GM19351 (cell line): ENCODE data around the gene PSEN1.

ENCODE experiments used
- ATAC-seq: cut with Tn5 transposase; IDR thresholded peaks from one replicate; pipeline ENCODE4 v1.9.1; 2021; ENCODE audit warnings: mild to moderate bottlenecking, moderate library complexity; ENCODE audit not compliant: unreplicated experiment

PSEN1 gene

GRCh38 chr14:73264885-73265720 is 128.8 kb downstream of the PSEN1 start:
- no peak for ATAC-seq

DNA sequence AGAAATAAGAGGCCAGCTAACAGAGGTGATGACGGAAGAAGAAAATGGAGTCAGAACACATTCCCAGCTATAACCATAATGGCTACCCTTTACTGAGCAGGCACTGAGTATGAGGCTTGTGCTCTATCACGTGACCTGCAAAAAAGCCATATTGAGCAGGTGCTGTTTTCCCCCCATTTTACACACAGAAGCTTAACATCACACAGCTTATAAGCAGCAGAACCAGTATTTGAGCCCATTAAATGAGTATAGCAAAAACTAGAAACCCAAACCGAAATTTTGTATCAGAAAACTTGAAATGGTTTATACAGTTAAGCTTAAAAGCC is 129.4 kb downstream of the PSEN1 start:
- no peak for ATAC-seq

DNA sequence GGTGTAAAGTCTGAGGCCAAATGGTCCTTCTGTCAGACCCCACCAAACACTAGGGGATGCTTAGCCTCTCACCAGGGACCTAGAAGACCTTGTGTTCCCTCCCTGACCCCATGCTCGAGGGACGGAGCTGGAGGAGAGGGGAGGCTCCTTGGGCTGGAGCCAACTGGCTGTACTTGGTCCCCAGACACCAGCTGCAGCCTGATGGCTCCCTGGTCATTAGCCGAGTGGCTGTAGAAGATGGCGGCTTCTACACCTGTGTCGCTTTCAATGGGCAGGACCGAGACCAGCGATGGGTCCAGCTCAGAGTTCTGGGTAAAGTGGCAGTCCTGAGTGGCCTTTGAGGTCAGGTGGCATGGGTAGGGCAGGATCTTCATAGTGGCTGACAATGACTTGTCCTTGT is 130.0 kb downstream of the PSEN1 start:
- no peak for ATAC-seq

DNA sequence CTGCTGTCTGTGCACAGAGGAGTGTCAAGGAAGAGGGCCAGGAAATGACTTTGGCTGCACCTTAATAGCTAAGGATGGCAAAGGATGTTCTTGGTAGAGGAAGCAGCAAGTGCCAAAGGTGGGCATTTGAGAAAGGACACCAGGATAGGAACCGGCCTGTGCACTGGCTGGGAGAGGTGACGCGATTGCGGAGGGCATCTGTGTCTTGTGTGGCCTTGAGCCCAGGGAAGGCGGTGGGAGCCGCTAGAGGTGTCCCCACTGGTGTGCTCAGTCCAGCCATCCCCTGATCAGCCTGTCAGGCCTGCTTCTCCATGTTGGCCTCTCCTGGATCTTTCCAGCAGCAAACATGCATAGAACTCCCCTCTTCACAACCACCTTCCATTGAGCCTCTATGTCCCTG is 131.2 kb downstream of the PSEN1 start:
- no peak for ATAC-seq

DNA sequence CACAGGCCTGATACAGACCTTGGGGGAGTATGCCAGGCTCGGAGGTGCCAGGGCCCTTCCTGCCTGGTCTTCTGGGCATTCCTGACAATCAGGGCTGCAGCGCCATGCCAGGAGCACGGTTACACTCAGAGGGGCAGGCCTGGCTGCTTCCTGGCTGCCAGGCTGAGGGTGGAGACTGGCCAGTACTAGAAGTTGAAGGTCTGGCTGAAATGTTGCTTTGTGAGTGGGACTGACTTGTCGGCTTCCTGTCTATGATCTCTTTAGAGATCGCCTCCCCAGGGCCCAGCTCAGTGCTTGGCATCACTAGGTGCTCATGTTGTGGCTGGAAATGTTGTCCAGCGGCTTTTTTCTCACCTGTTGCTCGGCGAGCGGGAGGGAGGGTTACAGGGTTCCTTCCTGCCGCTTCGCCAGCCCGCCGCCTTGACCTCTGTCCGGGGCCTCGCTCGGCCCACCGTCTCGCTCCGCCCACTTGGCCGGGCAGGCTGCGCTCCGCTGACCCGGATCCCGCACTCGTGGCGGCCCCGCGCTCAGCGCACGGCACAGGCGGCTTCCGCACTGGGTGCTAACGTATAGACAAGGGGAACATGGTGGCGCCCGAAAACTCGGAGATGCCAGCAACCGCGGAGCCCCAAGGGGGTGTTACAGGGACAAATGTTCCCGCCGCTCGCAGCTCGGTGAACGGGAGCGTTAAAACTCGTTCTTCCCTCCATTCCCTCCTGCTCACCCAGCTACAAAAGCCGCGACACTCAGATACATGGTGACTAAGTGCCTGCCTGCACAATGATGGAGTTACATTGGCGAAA is 133.6 kb downstream of the PSEN1 start:
- peak; percentile 70 for ATAC-seq

DNA sequence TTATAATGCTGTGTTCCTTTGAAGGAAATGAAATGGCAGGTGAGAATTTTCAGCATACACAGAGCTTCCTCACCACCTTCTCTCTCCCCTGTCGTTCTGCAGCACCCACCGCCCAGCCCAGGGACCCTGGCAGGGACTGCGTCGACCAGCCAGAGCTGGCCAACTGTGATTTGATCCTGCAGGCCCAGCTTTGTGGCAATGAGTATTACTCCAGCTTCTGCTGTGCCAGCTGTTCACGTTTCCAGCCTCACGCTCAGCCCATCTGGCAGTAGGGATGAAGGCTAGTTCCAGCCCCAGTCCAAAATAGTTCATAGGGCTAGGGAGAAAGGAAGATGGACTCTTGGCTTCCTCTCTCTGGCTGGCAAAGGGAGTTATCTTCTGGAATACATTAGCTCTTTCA is 136.1 kb downstream of the PSEN1 start:
- ATAC-seq = no peak
